Neural progenitor cell (in vitro differentiated cells): ENCODE data around the gene VSIG10L.

ENCODE experiments used
- EZH2 ChIP-seq: fragments of 200-600 bp; sonication (generic); IDR thresholded peaks from 2 replicates; pipeline ENCODE4 v1.6.1; 2017; ENCODE audit warnings: antibody characterized with exemption, mild to moderate bottlenecking, moderate library complexity
- EZH2phosphoT487 ChIP-seq: fragments of 200-600 bp; sonication (generic); IDR thresholded peaks from 2 replicates; pipeline ENCODE4 v1.6.1; 2017; ENCODE audit warnings: antibody characterized with exemption
- TF ChIP-seq, protein P1 (sequence below): fragments of 200-600 bp; sonication (generic); IDR thresholded peaks from 2 replicates; pipeline ENCODE4 v1.5.1; 2017; ENCODE audit warnings: antibody characterized with exemption, mild to moderate bottlenecking

DNA sequence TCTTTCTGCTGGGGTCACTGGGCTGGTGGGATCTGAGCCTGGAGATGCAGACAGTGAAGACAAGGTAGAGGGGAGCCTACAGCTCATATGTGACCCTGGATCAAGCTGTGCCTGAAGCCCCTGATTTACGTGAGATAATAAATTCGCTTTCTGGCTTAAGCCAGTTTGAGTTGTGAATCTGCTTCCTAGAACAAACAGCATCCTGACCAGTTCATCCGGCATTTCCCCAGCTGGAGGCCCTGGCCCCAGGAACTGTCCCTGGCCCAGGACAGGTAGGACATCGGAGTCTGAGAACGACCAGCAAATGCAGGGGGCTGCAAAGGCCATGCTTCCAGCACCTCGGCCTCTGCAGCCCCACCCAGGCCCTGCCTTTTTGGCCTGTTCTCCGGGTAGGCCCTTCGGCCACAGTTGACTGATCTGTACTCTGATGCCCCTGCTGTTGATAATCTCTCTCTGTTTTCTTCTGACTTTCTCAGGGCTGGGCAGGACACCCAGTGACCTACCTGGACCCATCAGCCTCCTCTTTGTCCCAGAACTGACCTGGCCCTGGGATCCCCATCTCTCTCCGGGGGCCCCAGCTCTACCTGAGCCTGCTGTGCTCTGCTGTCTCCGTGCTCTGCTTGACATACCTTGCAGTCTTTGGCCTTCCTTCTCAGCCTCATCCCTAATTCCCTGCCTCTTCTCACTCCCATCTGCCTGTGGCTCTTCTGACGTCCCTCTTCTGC is 9.5 kb upstream of the VSIG10L start:
- TF ChIP-seq EZH2 (no peak), EZH2phosphoT487 (no peak)
- TF ChIP-seq, protein P1, sequence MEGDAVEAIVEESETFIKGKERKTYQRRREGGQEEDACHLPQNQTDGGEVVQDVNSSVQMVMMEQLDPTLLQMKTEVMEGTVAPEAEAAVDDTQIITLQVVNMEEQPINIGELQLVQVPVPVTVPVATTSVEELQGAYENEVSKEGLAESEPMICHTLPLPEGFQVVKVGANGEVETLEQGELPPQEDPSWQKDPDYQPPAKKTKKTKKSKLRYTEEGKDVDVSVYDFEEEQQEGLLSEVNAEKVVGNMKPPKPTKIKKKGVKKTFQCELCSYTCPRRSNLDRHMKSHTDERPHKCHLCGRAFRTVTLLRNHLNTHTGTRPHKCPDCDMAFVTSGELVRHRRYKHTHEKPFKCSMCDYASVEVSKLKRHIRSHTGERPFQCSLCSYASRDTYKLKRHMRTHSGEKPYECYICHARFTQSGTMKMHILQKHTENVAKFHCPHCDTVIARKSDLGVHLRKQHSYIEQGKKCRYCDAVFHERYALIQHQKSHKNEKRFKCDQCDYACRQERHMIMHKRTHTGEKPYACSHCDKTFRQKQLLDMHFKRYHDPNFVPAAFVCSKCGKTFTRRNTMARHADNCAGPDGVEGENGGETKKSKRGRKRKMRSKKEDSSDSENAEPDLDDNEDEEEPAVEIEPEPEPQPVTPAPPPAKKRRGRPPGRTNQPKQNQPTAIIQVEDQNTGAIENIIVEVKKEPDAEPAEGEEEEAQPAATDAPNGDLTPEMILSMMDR = no peak
